Naive thymus-derived CD8-positive, alpha-beta T cell (primary cell): ENCODE measurements around the gene SP5. TPM values are rescaled to one million over a fixed set of nuclear protein-coding genes. Genes with fewer than 3 reads are reported as not detected.

Source experiments
- ATAC-seq, 2 donors: fragments of 150-1000 bp; cut with Tn5 transposase in 1 of 2; sonication (Bioruptor Pico), chemical (Tn5 transposase) in 1 of 2; 1 replicate in 1 of 2; 2 replicates in 1 of 2; pipeline ENCODE4 v1.10.0; 2021; ENCODE audit warnings: mild to moderate bottlenecking in 2 of 2, moderate library complexity in 2 of 2
- POLR2A ChIA-PET: fragments of 350-600 bp; sonication (Branson Sonifier 250); formaldehyde crosslinking; loops from one replicate; lab custom pipeline; 2021; ENCODE audit warnings: antibody characterized with exemption; lab: Charles Lee
- DNase-seq, 10 donors: peaks; one replicate each; pipeline versions ENCODE4 v3.0.0 to v3.0.0-alpha.2; 2020 to 2022
- H3K27ac Mint-ChIP-seq, 10 donors: one replicate each; pipeline ENCODE4 v1.8.0; 2020 to 2022; ENCODE audit warnings: mild to moderate bottlenecking in 10 of 10, mixed read lengths in 10 of 10, moderate library complexity in 4 of 10, inconsistent platforms in 1 of 10
- H3K27me3 Mint-ChIP-seq, 5 donors: one replicate each; pipeline ENCODE4 v1.8.0; 2021 to 2022; ENCODE audit warnings: mixed read lengths in 5 of 5
- H3K36me3 Mint-ChIP-seq, 3 donors: one replicate each; pipeline ENCODE4 v1.8.0; 2020 to 2022; ENCODE audit warnings: mixed read lengths in 3 of 3, mild to moderate bottlenecking in 2 of 3, inconsistent platforms in 1 of 3
- H3K4me1 Mint-ChIP-seq, 4 donors: one replicate each; pipeline ENCODE4 v1.8.0; 2021 to 2022; ENCODE audit warnings: mixed read lengths in 4 of 4
- H3K4me3 Mint-ChIP-seq, 10 donors: one replicate each; pipeline ENCODE4 v1.8.0; 2020 to 2022; ENCODE audit warnings: mild to moderate bottlenecking in 10 of 10, mixed read lengths in 10 of 10, moderate library complexity in 6 of 10, inconsistent platforms in 1 of 10
- H3K9me3 Mint-ChIP-seq, 9 donors: one replicate each; pipeline ENCODE4 v1.8.0; 2020 to 2022; ENCODE audit warnings: mixed read lengths in 9 of 9, mild to moderate bottlenecking in 3 of 9, inconsistent platforms in 1 of 9, moderate library complexity in 1 of 9
- polyA plus RNA-seq, 3 donors: library from polyadenylated mRNA; unstranded; fragments of 300-500 nt; fragmentation: Illumina TruSeq; gene quantifications; one replicate each; pipeline ENCODE4 v1.2.3, GENCODE V29; 2021
- total RNA-seq, 8 experiments: library from RNA in 2 of 8; stranded (reverse) in 2 of 8; gene quantifications; one replicate each; pipeline ENCODE4 v1.2.3 and lab custom pipeline; 2021 to 2026

The SP5 gene
- total and polyA plus RNA-seq, 5 experiments from 2014 or later, result not detected

GRCh38 chr2:170712653-170713542 is 2.2 kb upstream of the SP5 start:
- POLR2A ChIA-PET, result no interaction called here
- peak overlapping the region; percentile 41 to 88 (median 72) for H3K4me3 Mint-ChIP-seq
- DNase-seq (peak in 1 of 10 donors; percentile 18), ATAC-seq (no peak)
- peaks cover 31 to 75% (median 61%) of the 10 kb centered on the region in 5 donors for H3K27me3 Mint-ChIP-seq
- H3K36me3 Mint-ChIP-seq, result peaks cover 0 to 6% (median 5%) of the 10 kb centered on the region in 3 donors
- H3K4me1 Mint-ChIP-seq, result peaks cover 27 to 45% (median 39%) of the 10 kb centered on the region in 4 donors
- peaks cover 0 to 1% (median 0%) of the 10 kb centered on the region in 9 donors for H3K9me3 Mint-ChIP-seq
- no peak overlapping the region for H3K27ac Mint-ChIP-seq

- Mint-ChIP-seq H3K4me1 (peaks cover 24 to 42% (median 38%) of the 10 kb centered on the region in 4 donors), H3K4me3 (peak overlapping the region; percentile 39 to 88 (median 66)), H3K36me3 (peaks cover 0 to 8% (median 5%) of the 10 kb centered on the region in 3 donors), H3K9me3 (peaks cover 0 to 4% (median 0%) of the 10 kb centered on the region in 9 donors), H3K27me3 (peaks cover 28 to 75% (median 63%) of the 10 kb centered on the region in 5 donors), H3K27ac (no peak overlapping the region)
- DNase-seq, result peak in 5 of 10 donors; percentile 15 to 34 (median 20)
- POLR2A ChIA-PET, result no interaction called here
- peak in 1 of 2 donors; percentile 19 for ATAC-seq
Measured at GRCh38 chr2:170713543-170714380, 1.4 kb upstream of the SP5 start.

GRCh38 chr2:170714381-170715061 is 616 bp upstream of the SP5 start:
- peaks cover 31 to 82% (median 63%) of the 10 kb centered on the region in 5 donors for H3K27me3 Mint-ChIP-seq
- peaks cover 0 to 4% (median 0%) of the 10 kb centered on the region in 9 donors for H3K9me3 Mint-ChIP-seq
- peak overlapping the region; percentile 79 to 93 (median 88) for H3K4me3 Mint-ChIP-seq
- POLR2A ChIA-PET, result no interaction called here
- ATAC-seq (peak; percentile 2 to 26), DNase-seq (peak in 2 of 10 donors; percentile 10 to 30)
- H3K4me1 Mint-ChIP-seq, result peaks cover 24 to 42% (median 38%) of the 10 kb centered on the region in 4 donors
- peak overlapping the region in 2 of 10 donors; percentile 3 to 62 for H3K27ac Mint-ChIP-seq
- H3K36me3 Mint-ChIP-seq, result peaks cover 2 to 8% (median 5%) of the 10 kb centered on the region in 3 donors

- peaks cover 2 to 8% (median 5%) of the 10 kb centered on the region in 3 donors for H3K36me3 Mint-ChIP-seq
- DNase-seq (peak in 4 of 10 donors; percentile 10 to 27 (median 20)), ATAC-seq (peak in 1 of 2 donors; percentile 19)
- peaks cover 26 to 73% (median 56%) of the 10 kb centered on the region in 5 donors for H3K27me3 Mint-ChIP-seq
- H3K4me1 Mint-ChIP-seq, result peaks cover 22 to 42% (median 38%) of the 10 kb centered on the region in 4 donors
- peak overlapping the region; percentile 76 to 93 (median 88) for H3K4me3 Mint-ChIP-seq
- peaks cover 0 to 4% (median 0%) of the 10 kb centered on the region in 9 donors for H3K9me3 Mint-ChIP-seq
- no peak overlapping the region for H3K27ac Mint-ChIP-seq
- POLR2A ChIA-PET, result interaction anchor here (0.6 kb wide), 1 partner anchor 46 kb away, joined by 4 read pairs; no protein-coding TSS in a partner anchor
Measured at GRCh38 chr2:170715932-170716777, 1.0 kb downstream of the SP5 start.

- Mint-ChIP-seq H3K4me3 (peak overlapping the region; percentile 36 to 88 (median 59)), H3K27me3 (peaks cover 27 to 76% (median 60%) of the 10 kb centered on the region in 5 donors), H3K36me3 (peaks cover 4 to 8% (median 5%) of the 10 kb centered on the region in 3 donors), H3K27ac (no peak overlapping the region), H3K4me1 (peaks cover 22 to 40% (median 36%) of the 10 kb centered on the region in 4 donors), H3K9me3 (peaks cover 0 to 4% (median 0%) of the 10 kb centered on the region in 9 donors)
- ATAC-seq (peak; percentile 23 to 45), DNase-seq (peak in 7 of 10 donors; percentile 4 to 65 (median 35))
- POLR2A ChIA-PET, result no interaction called here
Measured at GRCh38 chr2:170716851-170717598, 1.9 kb downstream of the SP5 start.

GRCh38 chr2:170717599-170717963 is 2.4 kb downstream of the SP5 start:
- POLR2A ChIA-PET, result no interaction called here
- DNase-seq (no peak), ATAC-seq (no peak)
- peaks cover 18 to 34% (median 30%) of the 10 kb centered on the region in 4 donors for H3K4me1 Mint-ChIP-seq
- peaks cover 4 to 8% (median 5%) of the 10 kb centered on the region in 3 donors for H3K36me3 Mint-ChIP-seq
- peaks cover 0 to 4% (median 0%) of the 10 kb centered on the region in 9 donors for H3K9me3 Mint-ChIP-seq
- no peak overlapping the region for H3K27ac Mint-ChIP-seq
- peak overlapping the region; percentile 36 to 88 (median 59) for H3K4me3 Mint-ChIP-seq
- H3K27me3 Mint-ChIP-seq, result peaks cover 30 to 76% (median 60%) of the 10 kb centered on the region in 5 donors

GRCh38 chr2:170717991-170718589 is 3.0 kb downstream of the SP5 start:
- peaks cover 4 to 8% (median 5%) of the 10 kb centered on the region in 3 donors for H3K36me3 Mint-ChIP-seq
- peaks cover 31 to 71% (median 55%) of the 10 kb centered on the region in 5 donors for H3K27me3 Mint-ChIP-seq
- H3K4me3 Mint-ChIP-seq, result peak overlapping the region in 9 of 10 donors; percentile 14 to 88 (median 45)
- H3K4me1 Mint-ChIP-seq, result peaks cover 17 to 32% (median 25%) of the 10 kb centered on the region in 4 donors
- POLR2A ChIA-PET, result no interaction called here
- ATAC-seq, result no peak
- no peak overlapping the region for H3K27ac Mint-ChIP-seq
- peaks cover 0 to 4% (median 0%) of the 10 kb centered on the region in 9 donors for H3K9me3 Mint-ChIP-seq
- DNase-seq, result no peak

GRCh38 chr2:170719810-170720209 is 4.7 kb downstream of the SP5 start:
- H3K4me3 Mint-ChIP-seq, result no peak overlapping the region
- H3K4me1 Mint-ChIP-seq, result peaks cover 14 to 25% (median 18%) of the 10 kb centered on the region in 4 donors
- POLR2A ChIA-PET, result no interaction called here
- no peak for DNase-seq
- ATAC-seq, result no peak
- peaks cover 4 to 8% (median 8%) of the 10 kb centered on the region in 3 donors for H3K36me3 Mint-ChIP-seq
- H3K27me3 Mint-ChIP-seq, result peaks cover 36 to 79% (median 59%) of the 10 kb centered on the region in 5 donors
- no peak overlapping the region for H3K27ac Mint-ChIP-seq
- H3K9me3 Mint-ChIP-seq, result peaks cover 0 to 4% (median 0%) of the 10 kb centered on the region in 9 donors

GRCh38 chr2:170721678-170722077 is 6.5 kb downstream of the SP5 start:
- POLR2A ChIA-PET, result no interaction called here
- Mint-ChIP-seq H3K4me1 (peaks cover 8 to 15% (median 11%) of the 10 kb centered on the region in 4 donors), H3K27me3 (peaks cover 33 to 85% (median 57%) of the 10 kb centered on the region in 5 donors), H3K9me3 (peaks cover 0 to 4% (median 0%) of the 10 kb centered on the region in 9 donors), H3K36me3 (peaks cover 3 to 4% (median 4%) of the 10 kb centered on the region in 3 donors), H3K4me3 (no peak overlapping the region), H3K27ac (peak overlapping the region in 1 of 10 donors; percentile 49)
- no peak for ATAC-seq
- DNase-seq, result no peak

- POLR2A ChIA-PET, result interaction anchor here (0.6 kb wide), 1 partner anchor 17 kb away, joined by 4 read pairs; no protein-coding TSS in a partner anchor
- Mint-ChIP-seq H3K27me3 (peaks cover 31 to 85% (median 57%) of the 10 kb centered on the region in 5 donors), H3K9me3 (peaks cover 0 to 4% (median 0%) of the 10 kb centered on the region in 9 donors)
Measured at GRCh38 chr2:170722301-170722700, 7.2 kb downstream of the SP5 start.

More at GRCh38 chr2:170722301-170722700, 7.2 kb downstream of the SP5 start:
- H3K4me1 Mint-ChIP-seq, result peaks cover 5 to 10% (median 8%) of the 10 kb centered on the region in 4 donors
- no peak overlapping the region for H3K27ac Mint-ChIP-seq
- H3K4me3 Mint-ChIP-seq, result no peak overlapping the region
- no peak for DNase-seq
- H3K36me3 Mint-ChIP-seq, result peaks cover 3 to 4% (median 4%) of the 10 kb centered on the region in 3 donors
- no peak for ATAC-seq
